CD4-positive, alpha-beta T cell treated with Interferon gamma for 1 hour (primary cell): ENCODE measurements around the gene BTBD16.

Experiments
- DNase-seq: peaks from one replicate; pipeline ENCODE4 v3.0.0-alpha.2; 2020

The BTBD16 gene

DNA sequence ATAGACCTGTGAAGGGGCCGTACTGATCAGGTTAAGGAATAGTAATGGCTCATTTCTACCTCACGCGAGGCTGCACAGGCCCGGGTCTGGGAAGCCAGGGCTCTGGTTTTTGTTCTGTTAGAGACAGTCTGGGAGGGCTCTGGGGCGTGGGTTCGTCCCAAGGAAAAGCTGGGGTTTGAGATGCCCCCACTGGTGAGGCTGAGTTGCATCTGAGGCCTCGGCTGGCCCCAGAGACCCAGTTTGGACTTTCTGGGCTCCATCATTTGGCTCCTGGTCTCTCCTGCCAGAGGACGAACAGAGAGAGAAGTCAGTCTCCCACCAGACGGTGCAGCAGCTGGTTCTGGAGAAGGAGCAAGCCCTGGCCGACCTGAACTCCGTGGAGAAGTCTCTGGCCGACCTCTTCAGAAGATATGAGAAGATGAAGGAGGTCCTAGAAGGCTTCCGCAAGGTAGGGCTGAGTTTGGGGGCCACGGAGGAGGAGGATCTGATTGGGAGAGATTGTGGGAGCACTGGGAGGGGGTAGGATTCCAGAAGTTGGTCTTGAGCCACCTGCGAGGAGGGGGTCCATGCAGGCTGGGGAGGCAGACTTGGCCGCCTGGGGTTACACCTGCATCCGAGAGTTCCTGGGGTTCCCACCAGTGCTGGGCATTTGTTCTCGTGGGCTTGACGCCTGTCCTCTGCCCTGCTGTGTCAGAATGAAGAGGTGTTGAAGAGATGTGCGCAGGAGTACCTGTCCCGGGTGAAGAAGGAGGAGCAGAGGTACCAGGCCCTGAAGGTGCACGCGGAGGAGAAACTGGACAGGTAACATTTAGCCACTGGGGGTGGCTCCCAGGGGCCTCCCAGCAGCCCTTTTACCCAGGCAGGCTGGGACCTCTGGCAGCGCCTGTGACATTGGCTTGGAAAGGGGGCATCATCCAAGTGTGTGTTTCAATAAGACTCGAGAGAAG is 22.5 kb upstream of the BTBD16 start:
- no peak for DNase-seq

GRCh38 chr10:122249303-122249850 is 21.7 kb upstream of the BTBD16 start:
- DNase-seq, result no peak

GRCh38 chr10:122249991-122250750 is 20.9 kb upstream of the BTBD16 start:
- DNase-seq, result no peak

DNA sequence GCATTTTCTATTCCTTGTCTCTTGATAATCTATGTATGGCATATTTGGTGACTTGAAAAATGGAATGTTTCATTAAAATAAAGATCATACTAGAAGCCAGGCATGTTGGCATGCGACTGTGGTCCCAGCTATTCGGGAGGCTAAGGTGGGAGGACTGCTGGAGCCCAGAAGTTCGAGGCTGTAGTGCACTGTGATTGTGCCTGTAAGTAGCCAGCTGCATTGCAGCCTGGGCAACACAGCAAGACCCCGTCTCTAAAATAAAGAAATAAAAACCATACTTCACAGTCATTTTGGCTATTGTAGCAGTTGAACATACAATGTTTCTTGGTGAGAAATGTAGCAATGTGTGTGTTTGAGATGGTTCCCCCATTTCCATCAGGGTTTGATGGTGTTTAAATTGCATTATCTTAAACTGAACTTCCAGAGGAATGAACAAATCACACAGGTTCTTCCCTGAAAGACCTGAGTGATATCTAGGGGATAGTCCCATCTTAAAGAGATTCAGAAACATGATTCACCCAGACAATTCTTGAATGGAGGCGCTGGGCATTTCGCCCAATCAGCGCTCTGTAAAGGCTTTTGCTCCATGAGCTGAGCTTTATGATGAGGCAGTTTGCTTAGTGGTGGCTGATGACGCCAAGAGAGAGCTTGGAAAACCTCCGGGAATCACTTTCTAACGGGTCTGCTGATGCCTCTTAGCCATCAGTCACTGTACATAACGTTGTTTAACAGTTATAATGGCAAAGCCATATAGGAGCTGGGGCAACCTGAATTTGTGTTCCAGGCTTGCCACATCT is 19.4 kb upstream of the BTBD16 start:
- DNase-seq, result no peak

GRCh38 chr10:122252805-122253204 is 18.3 kb upstream of the BTBD16 start:
- no peak for DNase-seq

GRCh38 chr10:122253605-122254004 is 17.5 kb upstream of the BTBD16 start:
- DNase-seq, result no peak

- DNase-seq, result no peak
Measured at GRCh38 chr10:122254831-122255230, 16.3 kb upstream of the BTBD16 start.

DNA sequence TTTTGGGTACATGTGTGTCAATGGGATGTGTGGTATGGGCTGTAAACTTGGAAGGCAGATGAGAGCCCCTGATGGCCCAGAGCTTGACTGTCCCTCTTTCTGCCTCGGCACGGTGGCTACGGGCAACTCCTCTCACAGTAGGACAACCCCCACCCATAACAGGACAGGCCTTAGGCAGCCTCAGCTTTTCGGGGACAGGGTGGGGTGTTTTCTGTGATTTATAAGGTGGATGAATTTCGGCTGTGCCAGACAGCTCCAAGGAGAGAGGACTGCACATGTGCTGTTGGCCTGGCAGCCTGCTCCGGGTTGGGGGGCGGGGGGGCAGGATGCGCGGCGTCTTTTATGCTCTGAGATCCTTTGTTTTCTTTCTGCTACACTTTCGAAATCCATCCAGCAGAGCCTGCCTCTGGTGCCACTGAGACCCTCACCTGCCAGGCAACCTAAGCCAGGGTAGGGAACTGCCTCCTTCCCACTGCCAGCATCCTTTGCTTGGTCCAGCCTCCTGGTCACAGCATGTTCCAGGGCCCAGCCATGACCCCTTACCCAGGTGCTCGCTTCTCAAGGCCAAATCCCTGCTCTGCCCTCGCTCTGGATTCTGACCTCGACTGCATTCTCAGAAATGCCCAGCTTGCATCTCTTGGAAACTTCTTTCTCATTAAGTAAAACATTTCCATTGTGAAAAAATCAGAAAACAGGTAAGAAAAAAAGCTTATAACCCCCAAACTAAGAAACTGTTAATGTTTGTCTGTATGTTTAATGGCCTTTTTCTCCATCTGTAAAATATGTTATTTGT is 15.4 kb upstream of the BTBD16 start:
- DNase-seq, result no peak

DNA sequence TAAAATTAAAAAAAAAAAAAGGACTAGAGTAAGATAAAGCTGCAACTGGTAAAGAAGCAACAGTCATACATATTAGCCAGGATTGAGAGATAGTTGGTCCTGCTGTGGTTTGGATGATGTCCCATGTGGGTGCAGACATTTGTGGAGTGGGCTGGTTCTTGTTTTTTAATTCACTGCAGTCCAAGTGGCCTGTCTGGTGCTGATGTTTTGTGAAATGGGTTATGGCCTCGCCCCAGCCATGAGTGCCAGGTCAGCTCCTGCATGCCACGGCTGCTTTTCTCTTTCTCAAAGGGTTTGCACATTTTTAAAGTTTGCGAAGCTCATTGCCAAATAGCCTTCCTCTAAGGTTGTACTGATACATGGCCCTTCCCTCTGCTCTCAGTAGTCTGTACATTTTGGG is 14.1 kb upstream of the BTBD16 start:
- DNase-seq, result no peak

DNA sequence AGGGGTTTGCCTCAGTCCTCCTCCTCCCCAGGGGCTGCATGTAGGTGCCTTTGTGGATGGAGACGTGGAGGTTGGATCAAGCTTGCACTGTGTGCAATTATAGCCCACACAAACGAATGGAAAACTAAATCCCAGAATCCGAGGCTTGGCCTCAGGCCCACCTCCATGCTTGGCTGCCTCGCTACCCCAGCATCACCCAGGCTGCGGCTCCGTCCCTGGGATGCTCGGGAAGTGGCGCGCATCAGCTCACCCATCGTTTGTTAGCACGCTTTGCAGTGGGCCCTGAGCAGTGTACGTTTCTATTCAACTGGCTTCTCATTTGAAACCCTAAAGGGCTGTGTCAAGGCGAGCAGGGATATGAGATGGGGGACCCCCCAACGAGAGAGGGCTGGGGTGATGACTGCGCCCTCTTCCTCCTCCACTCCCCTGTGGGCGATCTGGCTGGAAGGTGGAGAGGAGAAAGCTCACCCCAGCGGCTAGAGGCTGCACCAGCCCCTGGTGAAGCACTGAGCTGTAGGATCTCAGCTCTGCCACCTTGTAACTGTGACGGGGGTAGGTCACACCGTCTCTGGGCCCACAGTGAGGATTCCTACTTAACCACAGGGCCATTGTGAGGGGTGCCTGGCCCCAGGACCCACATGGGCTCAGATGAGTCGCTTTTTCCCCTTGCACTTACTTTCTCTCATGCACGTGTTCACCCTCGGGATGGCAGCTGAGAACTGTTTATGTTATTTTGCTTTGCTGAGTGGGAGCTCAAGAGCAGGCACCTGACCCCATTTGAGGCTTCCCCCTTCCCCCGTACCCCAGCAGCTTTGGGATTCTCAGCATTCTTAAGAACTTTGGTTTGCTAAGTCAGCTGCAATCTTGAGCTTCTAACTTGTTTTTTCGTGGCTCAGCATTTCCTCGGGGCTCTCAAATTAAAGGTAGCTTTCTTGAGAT is 12.7 kb upstream of the BTBD16 start:
- DNase-seq, result no peak

DNA sequence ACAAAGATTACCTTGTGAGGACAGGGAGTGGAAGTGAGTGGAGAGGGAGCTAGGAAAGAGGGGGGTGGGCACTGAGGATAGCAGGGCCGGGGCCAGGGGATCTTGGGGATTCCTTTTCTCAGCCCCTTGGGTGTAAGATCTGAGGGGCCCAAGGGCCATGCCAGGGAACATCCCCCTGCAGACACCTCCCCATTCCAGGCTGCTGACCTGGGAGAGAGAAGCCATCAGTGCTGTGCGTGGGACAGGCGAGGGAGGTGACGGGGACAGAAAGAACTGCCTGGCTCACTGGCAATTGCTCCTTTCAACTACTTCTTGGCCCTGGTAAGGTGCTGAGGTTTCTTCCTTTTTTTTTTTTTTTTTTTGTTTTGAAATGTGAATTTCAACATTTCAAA is 12.0 kb upstream of the BTBD16 start:
- DNase-seq, result no peak

- no peak for DNase-seq
Measured at GRCh38 chr10:122261584-122261983, 9.5 kb upstream of the BTBD16 start.

GRCh38 chr10:122263971-122264370 is 7.1 kb upstream of the BTBD16 start:
- DNase-seq, result no peak

- no peak for DNase-seq
Measured at GRCh38 chr10:122264436-122264835, 6.7 kb upstream of the BTBD16 start.

DNA sequence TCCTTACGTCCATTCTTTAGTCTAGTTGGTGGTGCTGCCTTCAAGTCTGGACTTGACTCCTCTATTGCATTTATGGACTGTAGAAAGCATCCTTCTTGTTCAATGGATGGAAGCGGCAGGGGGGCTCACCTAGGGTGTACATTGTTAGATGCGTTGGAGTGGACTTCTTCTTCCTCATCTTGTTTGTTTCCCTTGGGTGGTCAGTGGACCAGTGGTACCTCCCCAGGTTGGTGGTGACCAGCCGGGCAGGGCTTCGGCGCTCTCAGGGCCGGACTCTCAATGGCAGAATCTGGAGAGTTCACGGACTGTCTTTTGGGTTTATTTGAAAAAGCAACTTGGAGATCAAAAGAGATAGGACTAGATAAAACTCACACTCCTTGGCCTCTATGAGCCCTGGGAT is 6.2 kb upstream of the BTBD16 start:
- DNase-seq, result no peak

DNA sequence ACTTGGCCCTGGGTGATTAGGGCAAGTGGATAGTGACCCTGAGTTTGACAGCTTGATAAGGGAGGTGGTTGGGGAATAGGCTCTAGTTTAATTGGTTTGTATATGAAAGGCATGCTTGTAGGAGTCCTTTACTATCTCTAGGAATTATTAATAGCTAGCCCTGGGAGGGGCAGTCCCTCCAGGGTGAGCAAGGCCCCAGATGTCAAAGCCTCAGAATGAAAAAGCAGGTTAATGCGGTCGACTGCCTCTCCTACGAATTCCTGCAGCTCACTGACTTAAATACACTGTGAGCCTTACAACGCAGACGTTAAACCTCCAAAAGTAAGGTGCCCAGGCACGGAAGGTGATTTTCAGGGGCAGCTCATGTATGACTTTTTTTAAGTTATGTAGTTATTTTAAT is 5.2 kb upstream of the BTBD16 start:
- no peak for DNase-seq

DNA sequence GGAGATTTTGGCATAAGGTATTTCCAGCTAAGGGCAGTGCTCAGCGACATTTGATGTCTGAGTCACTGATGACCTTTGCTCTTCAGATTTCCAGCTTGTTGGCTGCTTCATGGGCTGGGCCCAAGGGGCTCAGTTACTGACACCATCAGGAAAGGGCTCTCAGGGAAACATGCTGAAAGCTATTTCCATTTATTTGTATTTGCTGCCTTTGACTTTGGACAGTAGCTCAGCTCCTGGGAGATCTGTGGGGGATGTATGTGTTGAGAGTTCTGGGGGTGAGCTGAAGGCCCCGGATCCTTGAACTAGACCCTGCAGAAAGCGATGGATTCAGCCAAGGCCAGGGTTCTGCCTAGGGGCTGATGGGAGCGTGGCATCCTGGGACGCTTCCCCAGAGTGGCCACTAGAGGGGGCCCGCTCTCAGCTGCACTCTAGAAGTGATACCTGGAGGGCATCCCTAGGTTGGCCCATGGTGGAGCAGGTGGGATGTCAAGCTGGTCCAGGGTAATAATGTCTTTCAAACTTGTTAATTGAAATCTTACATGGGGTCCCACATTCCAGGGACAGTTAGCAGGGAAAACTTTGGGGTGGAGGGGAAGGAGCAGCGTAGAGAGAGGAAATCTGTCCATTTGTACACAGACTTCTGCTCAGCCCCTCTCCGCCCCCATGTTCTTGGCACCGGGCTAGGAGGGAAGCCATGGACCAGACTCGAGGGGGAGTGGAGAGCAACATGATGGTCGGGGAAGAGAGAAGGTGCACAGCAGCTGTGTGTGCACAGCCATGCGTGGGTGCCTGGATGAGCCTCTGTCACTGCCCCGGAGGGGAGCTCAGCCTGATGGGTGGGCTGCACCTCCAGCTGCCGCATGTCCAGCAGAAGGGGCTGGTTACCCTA is 3.0 kb upstream of the BTBD16 start:
- DNase-seq, result no peak

GRCh38 chr10:122269059-122269687 is 1.9 kb upstream of the BTBD16 start:
- no peak for DNase-seq

- DNase-seq, result no peak
Measured at GRCh38 chr10:122273966-122274545, 3.0 kb downstream of the BTBD16 start.
